Measurements from ENCODE around the gene CMBL. TPM values are rescaled to one million over a fixed set of nuclear protein-coding genes. Genes with fewer than 3 reads are reported as not detected.

The CMBL gene
- total RNA-seq, 1 experiment from 2014 or later = 12.6 TPM

DNA sequence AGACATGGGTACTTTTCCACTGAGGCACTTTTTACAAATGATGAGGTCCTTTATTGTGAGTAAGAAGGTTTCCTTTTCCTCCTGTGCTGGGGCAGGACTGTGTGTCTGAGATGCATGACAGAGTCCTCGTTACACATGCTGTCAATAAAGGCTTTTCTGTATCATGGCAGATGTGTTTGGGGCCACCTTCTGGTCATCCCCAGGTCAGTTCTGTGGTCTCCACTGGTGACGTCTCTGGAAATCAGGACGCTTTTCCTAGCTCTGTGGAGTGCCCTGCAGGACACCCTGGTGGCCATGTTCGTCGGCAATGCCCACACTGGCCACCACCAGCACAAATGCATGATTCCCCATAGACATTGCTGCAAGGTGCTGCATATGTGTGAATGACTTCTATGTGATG lies 2.8 kb downstream of the CMBL start:
- Mint-ChIP-seq H3K27me3 (ENCODE audit: low read depth) (peaks cover 20% of the 10 kb centered on the region), H3K36me3 (ENCODE audit: insufficient read depth in 1 of 3, low read depth in 3 of 3) (peaks cover 2 to 12% (median 12%) of the 10 kb centered on the region in 3 experiments), H3K27ac (no peak overlapping the region), H3K4me3 (no peak overlapping the region), H3K9me3 (peaks cover 3 to 4% of the 10 kb centered on the region in 2 experiments; a peak in 4 of 5 replicates), H3K4me1 (peaks cover 14 to 26% of the 10 kb centered on the region in 2 experiments)
- no peak for DNase-seq
- no peak overlapping the region for H3K56ac ChIP-seq (ENCODE audit: insufficient read length, low read depth, low read length)
- no peak overlapping the region for H3K18ac ChIP-seq (ENCODE audit: insufficient read length, low read depth, low read length)
- no peak overlapping the region for H3K27ac ChIP-seq (ENCODE audit: insufficient read length, low read depth, low read length)
- no peak overlapping the region for H2BK20ac ChIP-seq (ENCODE audit: low read depth, low read length, poor library complexity, severe bottlenecking)
- H3K9me3 ChIP-seq (ENCODE audit: control insufficient read depth, low read depth, low read length) = no peaks in the 10 kb centered on the region
- H2BK15ac ChIP-seq (ENCODE audit: low read depth, low read length) = no peak overlapping the region
- no peak overlapping the region for H4K91ac ChIP-seq (ENCODE audit: insufficient read length, low read depth, low read length)
- H3K79me2 ChIP-seq (ENCODE audit: insufficient read depth, low read length) = no peaks in the 10 kb centered on the region
- H3T11ph ChIP-seq (ENCODE audit: low read length) = no peak overlapping the region
- peaks cover 3% of the 10 kb centered on the region; the same call in 1 of the 2 replicates for H3K4me1 ChIP-seq (ENCODE audit: insufficient read depth, low read length)
- H2AK5ac ChIP-seq (ENCODE audit: insufficient read length, low read length) = no peak overlapping the region
- H3K14ac ChIP-seq (ENCODE audit: insufficient read depth, low read length) = no peak overlapping the region
- H3K4ac ChIP-seq (ENCODE audit: low read depth, low read length) = no peak overlapping the region
- no peak overlapping the region for H3K4me2 ChIP-seq (ENCODE audit: insufficient read depth, insufficient read length, low read length)
- no peak overlapping the region for H2BK5ac ChIP-seq (ENCODE audit: insufficient read length, low read length)
- no peak overlapping the region for H2AFZ ChIP-seq (ENCODE audit: low read length)
- WGBS (ENCODE audit: extremely low coverage, insufficient read length, low lambda C conversion rate) = no CpG with 5 or more reads among the region's 5 CpGs
- H4K5ac ChIP-seq (ENCODE audit: insufficient read length, low read depth, low read length) = no peak overlapping the region
- TF ChIP-seq, protein P1, sequence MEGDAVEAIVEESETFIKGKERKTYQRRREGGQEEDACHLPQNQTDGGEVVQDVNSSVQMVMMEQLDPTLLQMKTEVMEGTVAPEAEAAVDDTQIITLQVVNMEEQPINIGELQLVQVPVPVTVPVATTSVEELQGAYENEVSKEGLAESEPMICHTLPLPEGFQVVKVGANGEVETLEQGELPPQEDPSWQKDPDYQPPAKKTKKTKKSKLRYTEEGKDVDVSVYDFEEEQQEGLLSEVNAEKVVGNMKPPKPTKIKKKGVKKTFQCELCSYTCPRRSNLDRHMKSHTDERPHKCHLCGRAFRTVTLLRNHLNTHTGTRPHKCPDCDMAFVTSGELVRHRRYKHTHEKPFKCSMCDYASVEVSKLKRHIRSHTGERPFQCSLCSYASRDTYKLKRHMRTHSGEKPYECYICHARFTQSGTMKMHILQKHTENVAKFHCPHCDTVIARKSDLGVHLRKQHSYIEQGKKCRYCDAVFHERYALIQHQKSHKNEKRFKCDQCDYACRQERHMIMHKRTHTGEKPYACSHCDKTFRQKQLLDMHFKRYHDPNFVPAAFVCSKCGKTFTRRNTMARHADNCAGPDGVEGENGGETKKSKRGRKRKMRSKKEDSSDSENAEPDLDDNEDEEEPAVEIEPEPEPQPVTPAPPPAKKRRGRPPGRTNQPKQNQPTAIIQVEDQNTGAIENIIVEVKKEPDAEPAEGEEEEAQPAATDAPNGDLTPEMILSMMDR (conservative IDR thresholded peaks at IDR 0.05) = no peak
- H3K27me3 ChIP-seq (ENCODE audit: insufficient read depth, low read length) = no peaks in the 10 kb centered on the region
- H3K23ac ChIP-seq (ENCODE audit: insufficient read length, low read depth, low read length) = no peak overlapping the region
- H3K23me2 ChIP-seq (ENCODE audit: insufficient read length, low read depth, low read length, poor library complexity, severe bottlenecking) = peaks cover 13% of the 10 kb centered on the region
- no peaks in the 10 kb centered on the region for H4K20me1 ChIP-seq (ENCODE audit: control insufficient read depth, insufficient read depth, insufficient read length)
- H3K79me1 ChIP-seq (ENCODE audit: insufficient read depth, low read depth, low read length, poor library complexity, severe bottlenecking) = no peaks in the 10 kb centered on the region
- no peak overlapping the region for H4K8ac ChIP-seq (replicated peaks; ENCODE audit: insufficient read length, low read depth, low read length)
- no peak overlapping the region for H3K9ac ChIP-seq (ENCODE audit: extremely low read depth, insufficient read length, low read length)
- H2BK120ac ChIP-seq (ENCODE audit: low read depth, low read length, poor library complexity, severe bottlenecking) = no peak overlapping the region
- no peak overlapping the region for H2BK12ac ChIP-seq (ENCODE audit: insufficient read length, low read depth, low read length)
